IMR-90 (cell line): ENCODE data around the gene LGI1. TPM values are rescaled to one million over a fixed set of nuclear protein-coding genes. Genes with fewer than 3 reads are reported as not detected.

Experiments
- ATAC-seq: fragments of 200-7000 bp; cut with Tn5 transposase; 2 replicates; pipeline ENCODE4 v1.9.1; 2020; ENCODE audit warnings: low read depth, mild to moderate bottlenecking, moderate library complexity
- BruUV-seq: library from RNA; stranded (reverse); fragments of 400-500 nt; replicated peaks from 2 replicates; lab custom pipeline; 2021; lab: Mats Ljungman, UMichigan
- CTCF ChIA-PET: fragments of 300-600 bp; formaldehyde crosslinking; extraction: SDS; loops from one replicate; lab custom pipeline; 2021; ENCODE audit warnings: antibody characterized with exemption; lab: Yijun Ruan, JAX
- POLR2A ChIA-PET: fragments of 300-600 bp; sonication (Branson Sonifier 250); formaldehyde crosslinking; loops from one replicate; lab custom pipeline; 2022; ENCODE audit warnings: antibody characterized with exemption; ENCODE audit not compliant: unreplicated experiment; lab: Charles Lee
- DNase-seq: peaks from one replicate; pipeline ENCODE4 v3.0.0; 2013
- H2AFZ ChIP-seq: replicated peaks from 2 replicates; pipeline ENCODE3; 2013; ENCODE audit warnings: low read length, mild to moderate bottlenecking; ENCODE audit not compliant: poor library complexity
- H2AK5ac ChIP-seq: 2 replicates; pipeline ENCODE4 v1.6.1; 2013; ENCODE audit warnings: low read depth, low read length, inconsistent platforms
- H2AK9ac ChIP-seq: replicated peaks from 2 replicates; pipeline ENCODE3; 2013; ENCODE audit warnings: mild to moderate bottlenecking, low read depth, low read length, moderate library complexity; ENCODE audit not compliant: poor library complexity
- H2BK120ac ChIP-seq: 2 replicates; pipeline ENCODE4 v1.6.1; 2013; ENCODE audit warnings: low read depth, low read length, inconsistent platforms
- H2BK15ac ChIP-seq: 3 replicates; pipeline ENCODE4 v1.6.1; 2013; ENCODE audit warnings: low read depth, low read length, inconsistent platforms
- H2BK20ac ChIP-seq: 2 replicates; pipeline ENCODE4 v1.6.1; 2013; ENCODE audit warnings: low read depth, mild to moderate bottlenecking, inconsistent platforms, low read length, moderate library complexity
- H2BK5ac ChIP-seq: 2 replicates; pipeline ENCODE4 v1.6.1; 2013; ENCODE audit warnings: mild to moderate bottlenecking, low read depth, low read length, inconsistent platforms; ENCODE audit not compliant: poor library complexity, severe bottlenecking
- H3K14ac ChIP-seq: replicated peaks from 2 replicates; pipeline ENCODE4 v1.6.1; 2013; ENCODE audit warnings: low read depth, low read length, inconsistent platforms
- H3K18ac ChIP-seq: 2 replicates; pipeline ENCODE4 v1.6.1; 2013; ENCODE audit warnings: low read depth, low read length, control low read depth
- H3K23ac ChIP-seq: 2 replicates; pipeline ENCODE4 v1.6.1; 2013; ENCODE audit warnings: low read depth, low read length, inconsistent platforms
- H3K27ac ChIP-seq: 2 replicates; pipeline ENCODE4 v1.5.1; 2013; ENCODE audit warnings: mild to moderate bottlenecking, control low read depth, low read length; ENCODE audit not compliant: insufficient read depth
- H3K27me3 ChIP-seq: 2 replicates; pipeline ENCODE4 v1.6.1; 2013; ENCODE audit warnings: low read length; ENCODE audit not compliant: control insufficient read depth, insufficient read depth
- H3K36me3 ChIP-seq: 2 replicates; pipeline ENCODE4 v1.6.1; 2013; ENCODE audit warnings: low read length, mixed read lengths; ENCODE audit not compliant: control insufficient read depth, insufficient read depth
- H3K4ac ChIP-seq: 2 replicates; pipeline ENCODE4 v1.6.1; 2013; ENCODE audit warnings: low read depth, low read length, inconsistent platforms
- H3K4me1 ChIP-seq: 2 replicates; pipeline ENCODE4 v1.6.1; 2013; ENCODE audit warnings: low read length, mixed read lengths; ENCODE audit not compliant: control insufficient read depth, insufficient read depth
- H3K4me2 ChIP-seq: 2 replicates; pipeline ENCODE4 v1.6.1; 2013; ENCODE audit warnings: low read depth, mild to moderate bottlenecking, control low read depth, low read length, moderate library complexity
- H3K4me3 ChIP-seq: 2 replicates; pipeline ENCODE4 v1.5.1; 2013; ENCODE audit warnings: low read depth, mild to moderate bottlenecking, control low read depth, low read length, moderate library complexity; ENCODE audit not compliant: insufficient read depth
- H3K56ac ChIP-seq: 2 replicates; pipeline ENCODE4 v1.6.1; 2013; ENCODE audit warnings: low read length, inconsistent platforms; ENCODE audit not compliant: insufficient read depth; ENCODE audit errors: extremely low read depth
- H3K79me1 ChIP-seq, 2 experiments: 2 replicates each; pipeline ENCODE4 v1.6.1; 2013; ENCODE audit warnings: low read length in 2 of 2, inconsistent platforms in 1 of 2, low read depth in 1 of 2
- H3K9ac ChIP-seq: 2 replicates; pipeline ENCODE4 v1.6.1; 2013; ENCODE audit warnings: low read depth, low read length, control low read depth
- H3K9me1 ChIP-seq: 2 replicates; pipeline ENCODE4 v1.6.1; 2013; ENCODE audit warnings: low read length, inconsistent platforms; ENCODE audit not compliant: insufficient read depth
- H3K9me3 ChIP-seq: 2 replicates; pipeline ENCODE4 v1.6.1; 2013; ENCODE audit warnings: low read length; ENCODE audit not compliant: control insufficient read depth, insufficient read depth
- H4K20me1 ChIP-seq: 2 replicates; pipeline ENCODE4 v1.6.1; 2013; ENCODE audit warnings: low read length, inconsistent platforms; ENCODE audit not compliant: insufficient read depth
- H4K5ac ChIP-seq: 2 replicates; pipeline ENCODE4 v1.6.1; 2013; ENCODE audit warnings: mild to moderate bottlenecking, low read depth, low read length, control low read depth
- H4K8ac ChIP-seq, 2 experiments: 2 replicates each; pipeline ENCODE4 v1.6.1; 2013; ENCODE audit warnings: low read depth in 2 of 2, low read length in 2 of 2, control low read depth in 1 of 2, inconsistent platforms in 1 of 2
- H4K91ac ChIP-seq: 2 replicates; pipeline ENCODE4 v1.6.1; 2013; ENCODE audit warnings: low read depth, low read length, inconsistent platforms; ENCODE audit not compliant: insufficient read depth
- BHLHE40 ChIP-seq: fragments of 150-350 bp; IDR thresholded peaks from 2 replicates; pipeline ENCODE4 v1.6.1; 2016; ENCODE audit warnings: mild to moderate bottlenecking, low read depth, low read length
- CEBPB ChIP-seq: IDR thresholded peaks from 2 replicates; pipeline ENCODE4 v1.6.1; 2012; ENCODE audit warnings: low read depth, low read length, improper control_type of control experiment
- CHD1 ChIP-seq: IDR thresholded peaks from 2 replicates; pipeline ENCODE4 v1.6.1; 2012; ENCODE audit warnings: low read depth, low read length, improper control_type of control experiment
- CTCF ChIP-seq: conservative IDR thresholded peaks from 2 replicates; pipeline ENCODE4 v1.5.1; 2012; ENCODE audit warnings: mild to moderate bottlenecking, low read depth, low read length, improper control_type of control experiment
- ELK1 ChIP-seq: fragments of 150-350 bp; IDR thresholded peaks from 2 replicates; pipeline ENCODE4 v1.6.1; 2016; ENCODE audit warnings: low read depth, mild to moderate bottlenecking, low read length, moderate library complexity, borderline replicate concordance
- FOS ChIP-seq: fragments of 150-350 bp; IDR thresholded peaks from 2 replicates; pipeline ENCODE4 v1.6.1; 2016; ENCODE audit warnings: low read depth, low read length
- MAFK ChIP-seq: IDR thresholded peaks from 2 replicates; pipeline ENCODE4 v1.6.1; 2012; ENCODE audit warnings: low read depth, low read length, improper control_type of control experiment
- MAZ ChIP-seq: IDR thresholded peaks from 2 replicates; pipeline ENCODE4 v1.6.1; 2012; ENCODE audit warnings: low read depth, mild to moderate bottlenecking, low read length, improper control_type of control experiment, moderate library complexity, borderline replicate concordance
- MXI1 ChIP-seq: IDR thresholded peaks from 2 replicates; pipeline ENCODE4 v1.6.1; 2012; ENCODE audit warnings: low read depth, mild to moderate bottlenecking, low read length, moderate library complexity, borderline replicate concordance
- NFE2L2 ChIP-seq: fragments of 150-350 bp; IDR thresholded peaks from 2 replicates; pipeline ENCODE4 v1.6.1; 2016; ENCODE audit warnings: low read depth, mild to moderate bottlenecking, low read length
- POLR2A ChIP-seq: IDR thresholded peaks from 2 replicates; pipeline ENCODE4 v1.6.1; 2012; ENCODE audit warnings: mild to moderate bottlenecking, low read depth, low read length
- RAD21 ChIP-seq: IDR thresholded peaks from 2 replicates; pipeline ENCODE4 v1.6.1; 2012; ENCODE audit warnings: low read length, improper control_type of control experiment
- RCOR1 ChIP-seq: IDR thresholded peaks from 2 replicates; pipeline ENCODE4 v1.6.1; 2012; ENCODE audit warnings: mild to moderate bottlenecking, low read length, improper control_type of control experiment; ENCODE audit not compliant: insufficient replicate concordance
- RFX5 ChIP-seq: IDR thresholded peaks from 2 replicates; pipeline ENCODE4 v1.8.0; 2012; ENCODE audit warnings: low read depth, mild to moderate bottlenecking, low read length, moderate library complexity
- SMC3 ChIP-seq: fragments of 150-350 bp; IDR thresholded peaks from 2 replicates; pipeline ENCODE4 v1.6.1; 2016; ENCODE audit warnings: low read depth, mild to moderate bottlenecking, antibody characterized with exemption, low read length, moderate library complexity
- USF2 ChIP-seq: fragments of 150-350 bp; IDR thresholded peaks from 2 replicates; pipeline ENCODE4 v1.6.1; 2017; ENCODE audit warnings: mild to moderate bottlenecking, antibody characterized with exemption, low read length, low read depth
- WGBS, 2 experiments: methylation state at CpG; one replicate each; pipeline versions ENCODE4 v1.1.5 to v1.1.7; 2013; ENCODE audit warnings: missing lambda C conversion rate in 2 of 2; ENCODE audit not compliant: insufficient read length in 1 of 2; ENCODE audit errors: extremely low coverage in 2 of 2; 5-methylcytosine and 5-hydroxymethylcytosine counted together
- dilution Hi-C: fragments of 300-500 bp; cut with HindIII; formaldehyde crosslinking; loops from one replicate; pipeline ENCODE4 v1.14.3; 2018; ENCODE audit warnings: low sequenced_read_pairs; ENCODE audit not compliant: unreplicated experiment
- in situ Hi-C: fragments of 300-500 bp; cut with MboI; formaldehyde crosslinking; loops from 3 replicates; pipeline ENCODE4 v1.14.3; 2019; ENCODE audit warnings: low sequenced_read_pairs, inconsistent platforms, mixed read lengths
- intact Hi-C: fragments of 100-400 bp; cut with micrococcal nuclease; formaldehyde crosslinking; loops from 2 replicates; pipeline ENCODE4 v1.10.0; 2022
- polyA plus RNA-seq, 3 experiments: library from polyadenylated mRNA; depleted of rRNA; stranded (reverse); fragments of >200 nt; gene quantifications; 2 replicates each; pipeline ENCODE4 v1.2.3, GENCODE V29; 2012; ENCODE audit warnings: low replicate concordance in 1 of 3
- total RNA-seq: library from RNA; depleted of rRNA; stranded (reverse); fragments of >200 nt; gene quantifications from 2 replicates; pipeline ENCODE4 v1.2.3, GENCODE V29; 2012

LGI1 gene
- total and polyA plus RNA-seq, 2 of the 4 experiments (the other 2 are of a cell fraction): not detected

- Histone ChIP-seq H2BK15ac (no peak overlapping the region), H3K18ac (no peak overlapping the region), H3K56ac (no peak overlapping the region), H2AFZ (no peak overlapping the region), H2AK9ac (no peak overlapping the region), H3K27me3 (peaks cover 5% of the 10 kb centered on the region), H4K20me1 (no peaks in the 10 kb centered on the region), H3K27ac (no peak overlapping the region), H4K8ac (no peak overlapping the region), H2AK5ac (no peak overlapping the region), H3K9me3 (no peaks in the 10 kb centered on the region), H3K36me3 (no peaks in the 10 kb centered on the region), H3K9ac (no peak overlapping the region), H2BK20ac (no peak overlapping the region), H3K14ac (no peak overlapping the region), H3K4me2 (no peak overlapping the region), H3K4me1 (peaks cover 2% of the 10 kb centered on the region; the same call in 1 of the 2 replicates), H3K23ac (no peak overlapping the region), H3K9me1 (no peaks in the 10 kb centered on the region), H3K4me3 (no peak overlapping the region), H4K5ac (no peak overlapping the region), H4K91ac (no peak overlapping the region), H2BK5ac (no peak overlapping the region), H2BK120ac (no peak overlapping the region), H3K4ac (no peak overlapping the region), H3K79me1 (no peaks in the 10 kb centered on the region)
- intact Hi-C loops: no loop called here
- TF ChIP-seq FOS: no peak
- TF ChIP-seq USF2: no peak
- TF ChIP-seq RCOR1: no peak
- no peak for TF ChIP-seq NFE2L2
- no peak for TF ChIP-seq CTCF
- TF ChIP-seq CEBPB: no peak
- TF ChIP-seq ELK1: no peak
- TF ChIP-seq CHD1: no peak
- TF ChIP-seq MAFK: no peak
- no peak for TF ChIP-seq BHLHE40
- TF ChIP-seq RFX5: no peak
- no peak for TF ChIP-seq MXI1
- no peak for TF ChIP-seq POLR2A
- TF ChIP-seq RAD21: no peak
- no peak for TF ChIP-seq SMC3
- TF ChIP-seq MAZ: no peak
- dilution Hi-C loops: no loop called here
- ATAC-seq: no peak
- no TSS peak for BruUV-seq
- no peak for DNase-seq
- in situ Hi-C loops: no loop called here
- WGBS, 2 experiments: no CpG with 5 or more reads among the region's 5 CpGs
- POLR2A ChIA-PET: no interaction called here
- CTCF ChIA-PET: no interaction called here
Observed at GRCh38 chr10:93749218-93749799, 8.4 kb upstream of the LGI1 start.
